ENCODE measurements around the gene MORN2. TPM values are rescaled to one million over a fixed set of nuclear protein-coding genes. Genes with fewer than 3 reads are reported as not detected.

MORN2 gene
- total RNA-seq, 1 experiment from 2014 or later: 8.0 TPM

GRCh38 chr2:38873763-38874162, 2.0 kb upstream of the MORN2 start:
- no peaks in the 10 kb centered on the region for H3K9me3 ChIP-seq (ENCODE audit: control insufficient read depth, low read depth, low read length)
- H3K4me1 Mint-ChIP-seq: peaks cover 15 to 17% of the 10 kb centered on the region in 2 experiments
- H3K27me3 Mint-ChIP-seq (ENCODE audit: low read depth): no peaks in the 10 kb centered on the region
- H3K27me3 ChIP-seq (ENCODE audit: insufficient read depth, low read length): no peaks in the 10 kb centered on the region
- peaks cover 13% of the 10 kb centered on the region for H3K23me2 ChIP-seq (ENCODE audit: insufficient read length, low read depth, low read length, poor library complexity, severe bottlenecking)
- H3K27ac Mint-ChIP-seq: no peak overlapping the region
- H3K27ac ChIP-seq (ENCODE audit: insufficient read length, low read depth, low read length): no peak overlapping the region
- no peak overlapping the region for H3K4ac ChIP-seq (ENCODE audit: low read depth, low read length)
- no peak overlapping the region for H3K4me3 Mint-ChIP-seq
- no peak overlapping the region for H2BK120ac ChIP-seq (ENCODE audit: low read depth, low read length, poor library complexity, severe bottlenecking)
- peaks cover 2% of the 10 kb centered on the region for H4K20me1 ChIP-seq (ENCODE audit: control insufficient read depth, insufficient read depth, insufficient read length)
- H4K5ac ChIP-seq (ENCODE audit: insufficient read length, low read depth, low read length): no peak overlapping the region
- no peak overlapping the region for H2BK5ac ChIP-seq (ENCODE audit: insufficient read length, low read length)
- no peak overlapping the region for H3K23ac ChIP-seq (ENCODE audit: insufficient read length, low read depth, low read length)
- no peak overlapping the region for H2AFZ ChIP-seq (ENCODE audit: low read length)
- no peak overlapping the region for H3K9ac ChIP-seq (ENCODE audit: extremely low read depth, insufficient read length, low read length)
- TF ChIP-seq CTCF (conservative IDR thresholded peaks at IDR 0.05): no peak
- no peak for DNase-seq
- no peak overlapping the region for H3T11ph ChIP-seq (ENCODE audit: low read length)
- no peak overlapping the region for H2BK15ac ChIP-seq (ENCODE audit: low read depth, low read length)
- H3K4me1 ChIP-seq (ENCODE audit: insufficient read depth, low read length): no peaks in the 10 kb centered on the region
- no peak overlapping the region for H3K4me2 ChIP-seq (ENCODE audit: insufficient read depth, insufficient read length, low read length)
- no peak overlapping the region for H4K91ac ChIP-seq (ENCODE audit: insufficient read length, low read depth, low read length)
- H2AK5ac ChIP-seq (ENCODE audit: insufficient read length, low read length): no peak overlapping the region
- H2BK20ac ChIP-seq (ENCODE audit: low read depth, low read length, poor library complexity, severe bottlenecking): no peak overlapping the region
- H3K79me1 ChIP-seq (ENCODE audit: insufficient read depth, low read depth, low read length, poor library complexity, severe bottlenecking): no peaks in the 10 kb centered on the region
- H3K18ac ChIP-seq (ENCODE audit: insufficient read length, low read depth, low read length): no peak overlapping the region
- peaks cover 0 to 10% of the 10 kb centered on the region in 2 experiments; a peak in 3 of 5 replicates for H3K9me3 Mint-ChIP-seq
- no peak overlapping the region for H3K56ac ChIP-seq (ENCODE audit: insufficient read length, low read depth, low read length)
- no CpG with 5 or more reads among the region's 5 CpGs for WGBS (ENCODE audit: extremely low coverage, insufficient read length, low lambda C conversion rate)
- no peak overlapping the region for H2BK12ac ChIP-seq (ENCODE audit: insufficient read length, low read depth, low read length)
- no peak overlapping the region for H3K14ac ChIP-seq (ENCODE audit: insufficient read depth, low read length)
- H4K8ac ChIP-seq (replicated peaks; ENCODE audit: insufficient read length, low read depth, low read length): no peak overlapping the region
- H3K36me3 Mint-ChIP-seq (ENCODE audit: insufficient read depth in 1 of 3, low read depth in 3 of 3): peaks cover 2 to 15% (median 11%) of the 10 kb centered on the region in 3 experiments; a peak in 6 of 7 replicates
- H3K79me2 ChIP-seq (ENCODE audit: insufficient read depth, low read length): peaks cover 2% of the 10 kb centered on the region; the same call in 1 of the 2 replicates
